WI38 (cell line): ENCODE results near the gene GRM4.

ENCODE experiments used
- H3K4me3 ChIP-seq: 2 replicates; pipeline ENCODE4 v1.5.1; 2011; ENCODE audit warnings: low read depth, mild to moderate bottlenecking, control low read depth, low read length
- TF ChIP-seq, protein P1 (sequence below): IDR thresholded peaks from 2 replicates; pipeline ENCODE4 v1.5.1; 2012; ENCODE audit warnings: low read depth, mild to moderate bottlenecking, control low read depth, low read length

The GRM4 gene

DNA sequence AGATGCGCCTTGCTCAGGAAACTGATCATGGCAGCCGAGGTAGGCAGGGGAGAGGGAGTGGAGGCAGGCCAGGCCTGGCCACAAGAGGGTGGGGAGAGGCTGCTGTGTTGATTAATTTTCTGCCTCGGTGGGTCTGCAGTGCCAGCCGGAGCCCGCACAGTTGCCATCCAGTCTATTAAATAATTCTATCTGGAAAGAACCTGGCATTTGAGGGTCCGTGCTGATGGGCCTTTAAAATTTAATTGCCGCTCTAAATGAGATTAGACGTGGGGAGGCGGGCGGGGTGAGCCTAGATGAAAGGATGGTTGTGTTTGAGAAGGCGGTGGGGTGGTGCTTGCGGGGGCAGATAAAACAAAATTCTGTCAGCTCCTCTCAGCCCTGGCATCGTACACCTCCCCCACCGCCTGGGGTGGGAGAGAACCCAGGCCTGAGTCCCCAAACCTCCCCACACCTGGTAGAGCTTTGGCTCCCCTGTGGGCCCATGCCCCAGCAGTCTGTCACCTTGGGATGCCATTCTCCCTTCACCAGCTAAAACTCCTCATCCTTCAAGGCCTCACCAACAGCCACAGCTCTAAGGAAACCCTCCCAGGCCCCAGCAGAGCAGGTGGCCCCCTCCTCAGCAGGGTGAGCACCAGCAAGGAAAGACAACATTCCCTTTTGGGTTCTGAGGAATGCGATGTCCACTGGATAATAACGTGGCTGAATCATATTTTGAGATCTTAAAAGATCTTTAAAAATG lies 167.3 kb downstream of the GRM4 start:
- TF ChIP-seq, protein P1, sequence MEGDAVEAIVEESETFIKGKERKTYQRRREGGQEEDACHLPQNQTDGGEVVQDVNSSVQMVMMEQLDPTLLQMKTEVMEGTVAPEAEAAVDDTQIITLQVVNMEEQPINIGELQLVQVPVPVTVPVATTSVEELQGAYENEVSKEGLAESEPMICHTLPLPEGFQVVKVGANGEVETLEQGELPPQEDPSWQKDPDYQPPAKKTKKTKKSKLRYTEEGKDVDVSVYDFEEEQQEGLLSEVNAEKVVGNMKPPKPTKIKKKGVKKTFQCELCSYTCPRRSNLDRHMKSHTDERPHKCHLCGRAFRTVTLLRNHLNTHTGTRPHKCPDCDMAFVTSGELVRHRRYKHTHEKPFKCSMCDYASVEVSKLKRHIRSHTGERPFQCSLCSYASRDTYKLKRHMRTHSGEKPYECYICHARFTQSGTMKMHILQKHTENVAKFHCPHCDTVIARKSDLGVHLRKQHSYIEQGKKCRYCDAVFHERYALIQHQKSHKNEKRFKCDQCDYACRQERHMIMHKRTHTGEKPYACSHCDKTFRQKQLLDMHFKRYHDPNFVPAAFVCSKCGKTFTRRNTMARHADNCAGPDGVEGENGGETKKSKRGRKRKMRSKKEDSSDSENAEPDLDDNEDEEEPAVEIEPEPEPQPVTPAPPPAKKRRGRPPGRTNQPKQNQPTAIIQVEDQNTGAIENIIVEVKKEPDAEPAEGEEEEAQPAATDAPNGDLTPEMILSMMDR, result no peak
- no peak overlapping the region for H3K4me3 ChIP-seq

DNA sequence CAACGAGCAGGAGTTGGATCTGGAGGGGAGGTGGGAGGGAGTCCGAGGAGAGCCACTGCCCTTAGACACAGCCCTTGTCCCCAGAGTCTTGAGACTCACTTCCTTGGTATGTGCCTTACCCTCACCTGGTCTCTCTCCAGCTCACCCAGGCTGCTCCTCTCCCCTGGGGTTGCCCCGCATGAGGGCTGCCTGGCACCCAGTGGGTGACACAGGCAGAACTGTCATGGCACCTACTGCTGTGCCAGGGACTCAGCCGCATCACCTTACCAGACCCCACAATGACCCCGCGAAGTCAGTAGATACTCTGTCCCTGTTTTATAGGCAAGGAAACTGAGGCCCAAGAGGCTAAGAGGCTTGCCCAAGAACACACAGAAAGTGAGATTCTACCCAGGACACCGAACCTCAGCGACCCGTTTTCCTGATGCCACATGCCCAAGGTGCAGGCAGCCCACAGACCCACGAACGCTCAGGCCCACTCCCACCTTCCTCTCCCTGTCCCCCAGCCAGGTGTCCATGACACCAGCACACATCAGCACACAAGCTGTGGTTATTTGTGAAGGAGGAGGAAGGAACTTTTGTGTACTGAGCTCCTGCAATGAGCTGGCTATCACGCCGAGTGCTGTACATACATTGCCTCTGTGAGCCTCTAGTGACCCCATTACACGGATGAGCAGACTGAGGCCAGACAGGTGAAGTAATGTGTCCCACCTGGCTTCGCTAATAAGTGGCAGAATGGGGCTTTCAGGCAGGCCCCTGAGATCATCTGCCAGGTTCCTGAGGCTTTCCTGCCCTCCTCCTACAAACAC lies 168.1 kb downstream of the GRM4 start:
- H3K4me3 ChIP-seq, result no peak overlapping the region
- TF ChIP-seq, protein P1, result no peak

DNA sequence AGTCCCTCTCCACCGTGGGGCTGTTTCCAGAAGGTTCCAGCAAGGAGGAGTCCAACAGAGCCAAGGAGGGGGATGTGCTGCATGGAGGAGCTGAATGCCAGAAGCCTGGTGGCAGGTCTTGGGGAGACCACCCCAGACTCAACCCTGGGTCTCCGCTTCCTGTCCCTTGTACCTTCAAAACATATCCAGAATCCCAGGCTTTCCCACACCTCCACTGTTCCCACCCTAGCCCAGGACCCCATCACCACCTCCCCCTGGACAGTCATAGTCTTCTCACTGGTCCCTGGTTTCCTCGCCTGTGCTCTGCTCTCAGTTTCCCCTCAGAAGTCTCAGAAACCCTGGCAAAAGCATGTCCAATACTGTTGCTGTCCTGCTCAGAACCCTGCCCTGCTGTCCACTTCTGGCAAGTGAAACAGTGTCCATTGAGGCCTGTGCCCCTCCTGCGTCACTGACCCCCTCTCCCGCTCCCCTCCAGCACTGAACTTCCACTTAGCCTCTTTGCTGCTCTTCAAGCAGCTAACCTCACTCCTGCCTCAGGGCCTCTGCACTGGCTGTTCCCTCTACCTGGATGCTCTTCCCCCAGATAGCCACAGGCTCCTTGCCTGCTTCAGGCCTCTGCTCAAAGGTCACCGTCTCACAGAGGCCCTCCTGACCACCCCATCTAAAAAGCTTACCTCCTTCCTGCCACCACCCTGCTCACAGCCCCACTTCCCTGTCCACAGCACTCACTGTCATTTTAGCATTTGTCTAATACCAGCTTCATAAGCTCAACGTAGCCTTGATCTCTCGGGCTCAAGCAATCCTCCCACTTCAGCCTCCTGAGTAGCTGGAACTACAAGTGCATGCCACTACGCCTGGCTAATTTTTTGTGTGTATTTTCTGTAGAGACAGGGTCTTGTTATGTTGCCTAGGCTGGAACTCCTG lies 169.2 kb downstream of the GRM4 start:
- TF ChIP-seq, protein P1, result no peak
- no peak overlapping the region for H3K4me3 ChIP-seq

DNA sequence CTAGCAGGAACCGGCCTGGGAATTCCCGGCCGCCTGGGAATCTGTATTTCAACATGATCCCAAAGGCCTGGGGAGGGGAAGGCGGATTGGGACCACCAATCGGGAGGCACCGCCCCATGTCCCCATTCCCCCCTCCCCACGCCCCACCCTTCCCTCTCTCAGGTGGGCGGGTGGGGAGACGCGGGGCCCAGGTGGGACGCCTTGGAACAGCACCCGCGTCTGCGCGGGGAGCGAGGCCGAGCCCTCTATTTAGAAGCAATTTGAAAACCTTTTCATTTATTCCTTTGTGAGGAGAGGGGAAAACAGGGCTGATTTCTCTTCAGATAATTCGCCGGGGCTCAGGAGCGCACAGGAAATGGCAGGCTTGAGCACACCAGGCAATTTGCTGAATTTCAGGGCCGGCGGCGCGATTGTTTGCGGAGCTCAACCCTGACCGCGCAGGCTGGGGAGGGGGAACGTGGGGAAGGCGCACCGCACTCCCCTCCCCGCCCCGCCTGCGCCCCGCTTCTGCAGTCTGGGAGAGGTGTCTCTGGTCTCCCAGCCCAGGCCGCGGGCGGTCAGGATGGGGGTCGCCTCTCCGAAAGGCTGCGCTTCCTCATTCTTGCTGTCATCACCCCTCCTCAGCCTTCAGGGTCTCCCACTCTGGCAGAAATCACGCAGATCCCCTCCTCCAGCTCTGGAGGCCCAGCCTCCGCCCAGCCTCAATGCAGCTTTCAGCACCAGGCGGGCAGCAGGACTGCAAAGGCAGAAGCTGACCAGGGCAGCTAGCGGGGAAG lies 170.0 kb downstream of the GRM4 start:
- TF ChIP-seq, protein P1, result no peak
- H3K4me3 ChIP-seq, result no peak overlapping the region

DNA sequence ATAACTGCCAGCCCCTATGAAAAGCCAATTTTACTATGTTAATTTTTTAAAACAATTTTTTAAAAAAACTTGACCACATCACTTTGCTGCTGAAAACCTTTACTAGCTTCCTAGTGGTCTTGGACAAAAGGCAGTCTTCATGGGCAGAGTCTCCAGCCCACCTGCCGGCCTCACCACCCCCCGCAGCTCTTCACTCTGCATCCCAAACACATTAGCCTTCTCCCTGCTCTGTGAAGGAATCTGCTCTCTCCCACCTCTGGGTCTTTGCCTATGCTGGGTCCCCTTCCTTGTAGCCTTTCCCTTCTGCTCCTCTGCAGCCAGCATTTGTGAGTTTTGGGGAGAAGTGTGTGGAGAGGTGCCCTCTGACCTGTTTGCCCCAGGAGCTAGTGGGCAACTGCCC lies 171.4 kb downstream of the GRM4 start:
- no peak overlapping the region for H3K4me3 ChIP-seq
- TF ChIP-seq, protein P1, result no peak

DNA sequence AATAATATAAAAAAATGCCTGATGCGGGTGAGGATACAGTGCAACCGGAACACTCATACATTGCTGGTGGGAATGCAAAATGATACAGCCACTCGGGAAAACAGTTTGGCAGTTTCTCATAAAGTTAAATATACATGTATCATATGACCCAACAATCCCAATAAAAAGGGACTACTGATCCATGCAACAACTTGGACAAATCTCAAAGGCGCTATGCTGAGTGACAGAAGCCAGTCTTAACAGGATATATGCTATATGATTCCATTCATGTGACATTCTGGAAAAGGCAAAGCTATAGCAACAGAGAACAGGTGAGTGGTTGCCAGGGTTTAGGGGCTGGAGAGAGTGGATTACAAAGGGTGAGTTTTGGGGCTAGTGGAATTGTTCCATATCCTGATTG lies 171.9 kb downstream of the GRM4 start:
- H3K4me3 ChIP-seq, result no peak overlapping the region
- TF ChIP-seq, protein P1, result no peak
